OCI-LY3 (cell line): ENCODE results near the gene CCDC127.

Experiments used
- H2AFZ ChIP-seq: fragments of 200-600, 300-600 bp; shearing (Covaris generic); 2 replicates; pipeline ENCODE4 v1.6.0; 2014; ENCODE audit warnings: antibody characterized with exemption, low read depth, low read length
- H3K27ac ChIP-seq: fragments of 200-600, 300-600 bp; sonication (generic); 2 replicates; pipeline ENCODE4 v1.5.1; 2014; ENCODE audit warnings: mild to moderate bottlenecking, low read length, moderate library complexity, mixed read lengths
- H3K27me3 ChIP-seq: fragments of 200-600, 300-600 bp; sonication (generic); 2 replicates; pipeline ENCODE4 v1.6.1; 2014; ENCODE audit warnings: low read depth, low read length, mixed read lengths
- H3K36me3 ChIP-seq: fragments of 200-600, 300-600 bp; sonication (generic); replicated peaks from 2 replicates; pipeline ENCODE3; 2014; ENCODE audit warnings: low read depth, low read length, mixed read lengths
- H3K4me1 ChIP-seq: fragments of 300-600, 200-600 bp; sonication (generic); 2 replicates; pipeline ENCODE4 v1.6.1; 2014; ENCODE audit warnings: low read length, mixed read lengths
- H3K4me2 ChIP-seq: fragments of 200-600, 300-600 bp; sonication (generic); 2 replicates; pipeline ENCODE4 v1.6.1; 2014; ENCODE audit warnings: low read length, mixed read lengths
- H3K4me3 ChIP-seq: fragments of 300-600, 200-600 bp; sonication (generic); 2 replicates; pipeline ENCODE4 v1.5.1; 2014; ENCODE audit warnings: antibody characterized with exemption, mild to moderate bottlenecking, low read length, moderate library complexity
- H3K79me2 ChIP-seq: fragments of 300-600, 200-600 bp; shearing (Covaris generic); 2 replicates; pipeline ENCODE4 v1.6.1; 2014; ENCODE audit warnings: mild to moderate bottlenecking, low read length, mixed read lengths
- H3K9ac ChIP-seq: fragments of 300-600, 200-600 bp; shearing (Covaris generic); 2 replicates; pipeline ENCODE4 v1.6.0; 2014; ENCODE audit warnings: mild to moderate bottlenecking, low read length, moderate library complexity
- H3K9me3 ChIP-seq: fragments of 200-600, 300-600 bp; shearing (Covaris generic); 2 replicates; pipeline ENCODE4 v1.6.1; 2014; ENCODE audit warnings: low read length, mixed read lengths; ENCODE audit not compliant: insufficient read depth
- H4K20me1 ChIP-seq: fragments of 200-600, 300-600 bp; sonication (generic); 2 replicates; pipeline ENCODE4 v1.6.1; 2016; ENCODE audit warnings: low read length, mixed read lengths; ENCODE audit not compliant: insufficient read depth
- CTCF ChIP-seq: fragments of 200-600, 300-600 bp; sonication (generic); IDR thresholded peaks from 2 replicates; pipeline ENCODE4 v1.5.1; 2014; ENCODE audit warnings: antibody characterized with exemption, low read length, low read depth
- EZH2phosphoT487 ChIP-seq: fragments of 200-600 bp; shearing (Covaris generic); IDR thresholded peaks from 2 replicates; pipeline ENCODE4 v1.6.1; 2018; ENCODE audit warnings: antibody characterized with exemption, mixed run types, low read depth

Gene CCDC127

GRCh38 chr5:174291-174600 is 43.7 kb downstream of the CCDC127 start:
- no peak overlapping the region for H3K27ac ChIP-seq
- no peak for TF ChIP-seq CTCF
- TF ChIP-seq EZH2phosphoT487, result no peak
- H4K20me1 ChIP-seq, result no peaks in the 10 kb centered on the region
- no peak overlapping the region for H3K4me3 ChIP-seq
- no peaks in the 10 kb centered on the region for H3K79me2 ChIP-seq
- no peaks in the 10 kb centered on the region for H3K27me3 ChIP-seq
- no peaks in the 10 kb centered on the region for H3K4me1 ChIP-seq
- H2AFZ ChIP-seq, result no peak overlapping the region
- no peak overlapping the region for H3K4me2 ChIP-seq
- H3K36me3 ChIP-seq, result no peaks in the 10 kb centered on the region
- H3K9me3 ChIP-seq, result no peaks in the 10 kb centered on the region
- H3K9ac ChIP-seq, result no peak overlapping the region

DNA sequence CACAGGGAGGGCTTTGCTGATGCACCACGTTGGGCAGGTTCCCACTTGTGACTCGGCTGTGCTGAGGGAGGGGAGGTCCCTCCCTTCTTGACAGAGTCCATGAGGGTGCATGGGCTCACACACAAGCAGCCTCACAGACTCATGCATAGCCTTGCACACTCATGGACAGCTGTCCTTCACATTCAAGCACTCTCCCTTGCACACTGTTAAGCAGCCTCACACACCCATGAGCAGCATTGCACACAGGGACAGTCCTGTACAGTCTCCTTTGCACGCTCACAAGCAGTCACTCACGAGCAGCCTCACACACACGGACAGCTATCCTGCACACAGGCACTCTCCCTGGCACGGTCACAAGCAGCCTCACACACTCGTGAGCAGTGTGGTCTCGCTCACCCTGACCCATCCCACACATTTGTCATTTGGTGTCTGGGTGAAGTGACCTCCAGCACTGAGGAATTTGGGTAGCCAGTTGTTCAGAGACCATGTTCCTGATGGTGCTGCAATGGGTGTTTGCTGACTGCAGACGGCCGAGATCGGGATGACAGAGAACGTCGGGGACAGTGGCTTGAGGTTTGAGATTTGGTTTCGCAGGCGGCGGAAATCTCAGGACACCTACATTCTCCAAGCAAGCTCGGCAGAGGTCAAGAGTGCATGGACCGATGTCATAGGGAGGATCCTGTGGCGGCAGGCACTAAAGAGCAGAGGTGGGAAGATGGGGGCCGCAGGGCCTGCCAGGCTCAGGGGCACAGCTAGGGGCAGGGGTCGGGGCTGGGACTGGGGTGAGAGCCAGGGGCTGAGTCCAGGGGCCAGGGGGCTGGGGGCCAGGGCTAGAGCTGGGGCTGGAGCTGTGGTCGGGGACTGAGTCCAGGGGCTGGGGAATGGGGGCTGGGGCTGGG is 44.3 kb downstream of the CCDC127 start:
- no peaks in the 10 kb centered on the region for H3K4me1 ChIP-seq
- TF ChIP-seq EZH2phosphoT487, result no peak
- no peak for TF ChIP-seq CTCF
- H3K9me3 ChIP-seq, result no peaks in the 10 kb centered on the region
- no peaks in the 10 kb centered on the region for H3K79me2 ChIP-seq
- H4K20me1 ChIP-seq, result no peaks in the 10 kb centered on the region
- H3K27ac ChIP-seq, result no peak overlapping the region
- H3K4me3 ChIP-seq, result no peak overlapping the region
- H3K36me3 ChIP-seq, result no peaks in the 10 kb centered on the region
- no peak overlapping the region for H3K4me2 ChIP-seq
- no peaks in the 10 kb centered on the region for H3K27me3 ChIP-seq
- no peak overlapping the region for H3K9ac ChIP-seq
- no peak overlapping the region for H2AFZ ChIP-seq

DNA sequence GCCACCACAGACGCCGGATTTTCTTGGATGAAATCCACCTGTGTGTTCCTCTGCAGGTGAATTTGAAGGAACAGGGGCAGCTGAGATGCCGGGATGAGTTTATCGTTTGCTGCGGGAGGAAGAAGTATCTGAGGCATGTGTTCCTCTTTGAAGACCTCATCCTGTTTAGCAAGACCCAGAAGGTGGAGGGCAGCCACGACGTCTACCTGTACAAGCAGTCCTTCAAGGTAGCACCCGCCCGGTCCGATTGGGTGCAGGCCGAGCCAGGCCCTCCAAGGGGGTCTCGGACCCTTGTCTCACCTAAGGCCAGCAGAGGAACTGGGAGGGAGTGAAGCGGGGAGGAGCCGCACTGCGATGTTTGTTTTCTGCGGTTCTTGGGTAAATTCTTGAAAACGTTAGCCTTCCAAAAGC is 45.1 kb downstream of the CCDC127 start:
- H2AFZ ChIP-seq, result no peak overlapping the region
- no peak overlapping the region for H3K4me3 ChIP-seq
- no peaks in the 10 kb centered on the region for H3K9me3 ChIP-seq
- no peaks in the 10 kb centered on the region for H4K20me1 ChIP-seq
- no peaks in the 10 kb centered on the region for H3K79me2 ChIP-seq
- H3K27me3 ChIP-seq, result no peaks in the 10 kb centered on the region
- H3K4me2 ChIP-seq, result no peak overlapping the region
- H3K4me1 ChIP-seq, result no peaks in the 10 kb centered on the region
- H3K27ac ChIP-seq, result no peak overlapping the region
- H3K36me3 ChIP-seq, result no peaks in the 10 kb centered on the region
- no peak overlapping the region for H3K9ac ChIP-seq
- no peak for TF ChIP-seq CTCF
- no peak for TF ChIP-seq EZH2phosphoT487

DNA sequence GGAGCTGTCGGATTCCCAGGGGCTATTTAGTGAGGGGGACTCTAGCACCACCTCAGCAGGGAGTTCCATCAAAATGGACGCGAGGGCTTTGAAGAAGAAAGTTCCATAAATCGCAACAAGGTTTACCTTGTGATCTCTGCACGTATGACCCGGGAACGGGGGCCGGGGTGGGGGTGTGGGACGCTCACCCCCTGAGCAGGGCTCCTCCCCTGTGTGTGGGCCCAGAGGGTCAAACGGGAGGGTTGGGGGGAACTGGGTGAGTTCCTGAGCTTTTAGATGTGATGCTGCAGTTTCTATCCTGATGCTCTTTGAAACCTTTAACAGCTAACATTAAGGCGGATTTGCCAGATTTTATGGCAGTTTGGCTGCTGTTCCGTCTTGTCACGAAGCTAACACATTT is 45.5 kb downstream of the CCDC127 start:
- no peak overlapping the region for H2AFZ ChIP-seq
- no peak overlapping the region for H3K27ac ChIP-seq
- H3K27me3 ChIP-seq, result no peaks in the 10 kb centered on the region
- TF ChIP-seq EZH2phosphoT487, result no peak
- no peak for TF ChIP-seq CTCF
- H3K4me2 ChIP-seq, result no peak overlapping the region
- no peaks in the 10 kb centered on the region for H3K9me3 ChIP-seq
- no peaks in the 10 kb centered on the region for H3K4me1 ChIP-seq
- no peak overlapping the region for H3K9ac ChIP-seq
- no peak overlapping the region for H3K4me3 ChIP-seq
- H4K20me1 ChIP-seq, result no peaks in the 10 kb centered on the region
- H3K79me2 ChIP-seq, result no peaks in the 10 kb centered on the region
- no peaks in the 10 kb centered on the region for H3K36me3 ChIP-seq
